Activated naive CD8-positive, alpha-beta T cell treated with anti-CD3 and anti-CD28 coated beads for 36 hours (primary cell): ENCODE measurements around the gene ADAMTSL3. TPM values are rescaled to one million over a fixed set of nuclear protein-coding genes. Genes with fewer than 3 reads are reported as not detected.

Experiments used
- DNase-seq: peaks from one replicate; pipeline ENCODE4 v3.0.0; 2021
- H3K27ac Mint-ChIP-seq: one replicate; pipeline ENCODE4 v1.8.0; 2022; ENCODE audit warnings: mild to moderate bottlenecking, moderate library complexity, mixed read lengths
- H3K27me3 Mint-ChIP-seq: one replicate; pipeline ENCODE4 v1.8.0; 2022; ENCODE audit warnings: mild to moderate bottlenecking, mixed read lengths
- H3K36me3 Mint-ChIP-seq: one replicate; pipeline ENCODE4 v1.8.0; 2021; ENCODE audit warnings: mild to moderate bottlenecking, mixed read lengths
- H3K4me1 Mint-ChIP-seq: one replicate; pipeline ENCODE4 v1.8.0; 2021; ENCODE audit warnings: mixed read lengths
- H3K4me3 Mint-ChIP-seq: one replicate; pipeline ENCODE4 v1.8.0; 2022; ENCODE audit warnings: mild to moderate bottlenecking, moderate library complexity, mixed read lengths
- H3K9me3 Mint-ChIP-seq: one replicate; pipeline ENCODE4 v1.8.0; 2022; ENCODE audit warnings: mixed read lengths
- total RNA-seq, 2 experiments: library from RNA; stranded (reverse); gene quantifications; one replicate each; pipeline ENCODE4 v1.2.3, GENCODE V29; 2021

The ADAMTSL3 gene
- total RNA-seq, 2 experiments from 2014 or later: not detected

- no peaks in the 10 kb centered on the region for H3K36me3 Mint-ChIP-seq
- H3K27me3 Mint-ChIP-seq: peaks cover 19% of the 10 kb centered on the region
- peaks cover 1% of the 10 kb centered on the region for H3K9me3 Mint-ChIP-seq
- H3K4me3 Mint-ChIP-seq: no peak overlapping the region
- H3K4me1 Mint-ChIP-seq: no peaks in the 10 kb centered on the region
- DNase-seq: no peak
- H3K27ac Mint-ChIP-seq: no peak overlapping the region
These were observed 218.1 kb downstream of the ADAMTSL3 start for GRCh38 chr15:83871808-83872559.

DNA sequence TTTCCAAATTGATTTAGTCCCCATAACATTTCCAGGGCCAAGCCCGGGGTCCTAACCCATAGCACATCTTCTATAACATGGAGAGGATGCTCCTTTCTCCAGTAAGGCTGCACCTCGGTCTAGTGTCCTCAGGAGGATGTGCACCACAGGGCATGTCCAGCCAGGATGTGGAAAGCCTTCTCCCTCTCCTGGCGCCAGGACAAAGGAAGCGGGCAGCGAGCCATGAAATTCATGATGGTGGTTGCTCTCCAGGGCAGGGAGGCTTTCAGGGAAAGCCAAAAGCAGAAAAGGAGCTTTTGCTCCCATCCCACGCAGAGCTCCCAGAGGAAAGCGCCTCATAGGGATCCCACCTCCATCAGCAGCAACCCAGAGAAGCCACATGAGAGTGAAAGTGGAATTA, 220.0 kb downstream of the ADAMTSL3 start:
- Mint-ChIP-seq H3K27me3 (peaks cover 22% of the 10 kb centered on the region), H3K9me3 (peaks cover 1% of the 10 kb centered on the region), H3K36me3 (no peaks in the 10 kb centered on the region), H3K4me3 (no peak overlapping the region), H3K27ac (no peak overlapping the region), H3K4me1 (no peaks in the 10 kb centered on the region)
- DNase-seq: no peak

GRCh38 chr15:83880529-83880928, 226.6 kb downstream of the ADAMTSL3 start:
- Mint-ChIP-seq H3K9me3 (peaks cover 1% of the 10 kb centered on the region), H3K27me3 (peaks cover 14% of the 10 kb centered on the region), H3K36me3 (no peaks in the 10 kb centered on the region), H3K27ac (no peak overlapping the region), H3K4me3 (no peak overlapping the region), H3K4me1 (no peaks in the 10 kb centered on the region)
- no peak for DNase-seq

GRCh38 chr15:83881156-83881555, 227.2 kb downstream of the ADAMTSL3 start:
- no peak for DNase-seq
- Mint-ChIP-seq H3K27me3 (peaks cover 9% of the 10 kb centered on the region), H3K36me3 (no peaks in the 10 kb centered on the region), H3K4me3 (no peak overlapping the region), H3K4me1 (no peaks in the 10 kb centered on the region), H3K9me3 (no peaks in the 10 kb centered on the region), H3K27ac (no peak overlapping the region)

DNA sequence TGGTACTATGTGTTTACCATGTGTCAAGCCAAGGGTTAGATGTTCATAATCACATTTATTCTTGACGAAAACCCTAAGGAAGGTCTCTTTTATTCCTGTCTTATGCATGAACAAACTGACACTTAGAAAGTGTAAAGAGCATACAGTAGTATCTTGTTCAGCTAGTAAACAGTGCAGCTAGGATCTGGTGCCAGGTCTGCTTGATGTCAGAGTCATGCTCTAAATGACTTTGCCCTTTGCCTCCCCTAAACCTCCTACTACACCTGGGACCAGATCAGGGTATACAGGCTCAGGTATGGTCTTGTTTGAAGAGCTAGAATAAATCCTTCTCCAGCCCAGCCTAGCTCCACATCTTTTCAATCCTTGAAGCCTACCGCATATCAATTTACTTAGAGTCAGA, 232.4 kb downstream of the ADAMTSL3 start:
- Mint-ChIP-seq H3K4me1 (no peaks in the 10 kb centered on the region), H3K36me3 (no peaks in the 10 kb centered on the region), H3K4me3 (no peak overlapping the region), H3K27me3 (peaks cover 15% of the 10 kb centered on the region), H3K27ac (no peak overlapping the region), H3K9me3 (no peaks in the 10 kb centered on the region)
- no peak for DNase-seq

DNA sequence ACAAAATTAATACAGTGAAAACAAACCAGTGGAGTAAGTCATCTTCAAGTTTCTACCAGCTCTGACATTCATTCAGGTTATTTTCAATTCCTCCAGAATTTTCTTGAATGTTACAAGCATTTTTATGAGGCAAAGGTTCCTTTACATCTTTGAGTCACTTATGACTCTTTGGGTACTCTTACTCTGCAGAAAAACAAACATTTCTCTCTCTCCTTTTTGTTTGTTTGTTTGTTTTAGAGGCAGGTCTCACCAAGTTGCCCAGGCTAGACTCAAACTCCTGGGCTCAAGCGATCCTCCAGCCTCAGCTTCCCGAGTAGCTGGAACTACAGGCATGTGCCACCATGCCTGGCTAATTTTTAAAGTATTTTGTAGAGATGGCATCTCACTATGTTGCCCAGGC, 233.5 kb downstream of the ADAMTSL3 start:
- Mint-ChIP-seq H3K4me1 (no peaks in the 10 kb centered on the region), H3K27me3 (peaks cover 16% of the 10 kb centered on the region), H3K4me3 (no peak overlapping the region), H3K36me3 (no peaks in the 10 kb centered on the region), H3K9me3 (no peaks in the 10 kb centered on the region), H3K27ac (no peak overlapping the region)
- DNase-seq: no peak

DNA sequence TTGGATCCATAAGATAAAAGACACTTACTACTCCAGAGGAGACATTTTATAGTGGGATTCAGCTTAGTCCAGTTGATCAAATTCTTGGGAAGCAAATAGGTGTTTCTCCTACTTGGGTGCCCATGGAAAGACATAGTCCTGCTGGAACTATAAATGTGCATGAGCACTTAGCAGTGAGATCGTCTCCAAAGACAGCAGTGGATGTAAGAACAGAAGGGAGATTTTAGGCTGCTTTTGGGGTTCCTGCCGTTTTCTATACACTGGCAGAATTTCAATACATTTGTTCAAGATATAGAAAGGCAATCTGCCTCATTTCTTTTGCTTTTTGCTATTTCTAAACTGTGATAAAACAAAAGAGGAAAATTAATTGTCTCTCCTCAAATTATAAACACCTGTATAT, 234.0 kb downstream of the ADAMTSL3 start:
- H3K4me3 Mint-ChIP-seq: no peak overlapping the region

GRCh38 chr15:83889995-83890394, 236.1 kb downstream of the ADAMTSL3 start:
- DNase-seq: no peak
- no peaks in the 10 kb centered on the region for H3K9me3 Mint-ChIP-seq
- peaks cover 20% of the 10 kb centered on the region for H3K27me3 Mint-ChIP-seq
- no peak overlapping the region for H3K27ac Mint-ChIP-seq
- H3K4me1 Mint-ChIP-seq: no peaks in the 10 kb centered on the region
- no peaks in the 10 kb centered on the region for H3K36me3 Mint-ChIP-seq
- H3K4me3 Mint-ChIP-seq: no peak overlapping the region

More for the DNA sequence above, 234.0 kb downstream of the ADAMTSL3 start:
- no peaks in the 10 kb centered on the region for H3K4me1 Mint-ChIP-seq
- no peak overlapping the region for H3K27ac Mint-ChIP-seq
- DNase-seq: no peak
- no peaks in the 10 kb centered on the region for H3K9me3 Mint-ChIP-seq
- H3K27me3 Mint-ChIP-seq: peaks cover 16% of the 10 kb centered on the region
- H3K36me3 Mint-ChIP-seq: no peaks in the 10 kb centered on the region

DNA sequence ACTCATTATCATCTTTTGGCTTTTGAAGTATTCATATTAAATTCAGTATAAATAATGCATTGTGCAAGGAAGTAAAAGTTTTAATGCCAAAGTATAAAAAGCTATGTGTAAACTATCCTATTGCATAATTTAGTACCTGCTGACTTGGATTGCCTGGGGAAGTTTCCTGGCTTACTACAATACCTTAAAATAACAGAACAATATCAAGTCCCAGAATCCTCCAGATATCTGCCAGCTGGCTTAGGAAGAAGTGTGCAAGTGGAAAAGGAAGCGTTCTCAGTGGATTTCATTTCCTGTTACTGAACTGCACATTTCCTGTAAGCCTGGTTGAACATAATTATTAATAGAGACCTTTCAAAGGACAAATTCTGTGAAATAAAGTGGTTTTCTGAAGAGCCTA, 236.7 kb downstream of the ADAMTSL3 start:
- no peaks in the 10 kb centered on the region for H3K4me1 Mint-ChIP-seq
- H3K27ac Mint-ChIP-seq: no peak overlapping the region

DNA sequence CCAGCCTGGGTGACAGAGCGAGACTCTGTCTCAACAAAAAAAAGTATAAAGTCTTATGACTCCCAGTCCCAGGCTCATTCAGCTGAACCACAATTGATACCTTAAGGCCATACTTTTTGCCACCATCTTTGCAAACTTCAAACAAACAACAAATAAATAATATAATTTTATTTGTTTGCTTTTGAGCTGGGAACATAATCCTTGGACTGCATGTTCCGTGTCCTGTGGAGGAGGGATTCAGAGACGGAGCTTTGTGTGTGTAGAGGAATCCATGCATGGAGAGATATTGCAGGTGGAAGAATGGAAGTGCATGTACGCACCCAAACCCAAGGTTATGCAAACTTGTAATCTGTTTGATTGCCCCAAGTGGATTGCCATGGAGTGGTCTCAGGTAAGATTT, 238.6 kb downstream of the ADAMTSL3 start:
- Mint-ChIP-seq H3K36me3 (no peaks in the 10 kb centered on the region), H3K27me3 (peaks cover 20% of the 10 kb centered on the region), H3K9me3 (no peaks in the 10 kb centered on the region), H3K27ac (no peak overlapping the region), H3K4me1 (no peaks in the 10 kb centered on the region), H3K4me3 (no peak overlapping the region)
- no peak for DNase-seq

More for the DNA sequence above, 236.7 kb downstream of the ADAMTSL3 start:
- DNase-seq: no peak
- Mint-ChIP-seq H3K4me3 (no peak overlapping the region), H3K27me3 (peaks cover 20% of the 10 kb centered on the region), H3K36me3 (no peaks in the 10 kb centered on the region), H3K9me3 (no peaks in the 10 kb centered on the region)

DNA sequence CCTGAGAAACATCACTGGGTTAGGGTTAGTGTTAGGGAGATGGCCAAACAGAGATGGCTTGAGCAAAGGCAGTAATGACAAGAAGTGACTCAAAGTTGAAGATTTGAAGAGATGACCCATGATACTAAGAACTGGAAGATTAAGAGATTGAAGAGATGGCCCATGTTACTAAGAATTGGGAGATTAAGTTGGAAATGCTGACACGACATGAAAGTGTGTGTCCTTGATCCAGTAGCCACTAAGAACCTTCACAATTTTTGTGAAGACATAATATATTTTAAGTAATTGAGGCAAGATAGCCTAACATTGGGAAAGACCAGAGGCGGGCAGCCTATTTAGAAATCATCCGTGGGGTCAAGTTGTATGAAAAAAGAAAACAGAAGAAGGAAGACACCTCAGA, 239.4 kb downstream of the ADAMTSL3 start:
- Mint-ChIP-seq H3K9me3 (no peaks in the 10 kb centered on the region), H3K27me3 (peaks cover 24% of the 10 kb centered on the region), H3K27ac (no peak overlapping the region), H3K36me3 (no peaks in the 10 kb centered on the region), H3K4me1 (no peaks in the 10 kb centered on the region), H3K4me3 (no peak overlapping the region)
- no peak for DNase-seq

GRCh38 chr15:83897037-83897436, 243.1 kb downstream of the ADAMTSL3 start:
- Mint-ChIP-seq H3K27me3 (peaks cover 23% of the 10 kb centered on the region), H3K4me3 (no peak overlapping the region), H3K9me3 (no peaks in the 10 kb centered on the region), H3K36me3 (no peaks in the 10 kb centered on the region), H3K4me1 (no peaks in the 10 kb centered on the region), H3K27ac (no peak overlapping the region)
- no peak for DNase-seq

DNA sequence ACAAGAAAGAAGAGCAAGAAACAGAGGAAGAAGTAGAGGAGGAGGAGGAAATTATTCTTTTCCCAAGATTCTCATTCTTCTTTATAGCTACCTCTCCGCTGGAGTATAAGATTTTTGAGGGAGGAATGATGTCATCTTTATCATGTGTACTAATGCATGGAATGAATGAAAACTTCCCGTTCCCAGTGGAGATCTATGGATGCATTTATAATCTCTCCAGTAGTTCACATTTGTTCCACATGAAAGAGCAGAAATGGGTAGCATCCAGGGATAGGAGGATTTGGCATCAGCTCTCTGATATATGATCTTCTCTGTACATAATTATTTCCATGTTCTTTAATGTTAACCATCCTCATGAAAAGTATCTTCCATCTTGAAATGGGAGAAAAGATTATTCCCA, 244.4 kb downstream of the ADAMTSL3 start:
- Mint-ChIP-seq H3K4me1 (no peaks in the 10 kb centered on the region), H3K9me3 (no peaks in the 10 kb centered on the region), H3K36me3 (no peaks in the 10 kb centered on the region), H3K27ac (no peak overlapping the region), H3K27me3 (peaks cover 23% of the 10 kb centered on the region), H3K4me3 (no peak overlapping the region)
- no peak for DNase-seq

- H3K36me3 Mint-ChIP-seq: no peaks in the 10 kb centered on the region
- H3K4me1 Mint-ChIP-seq: no peaks in the 10 kb centered on the region
- peaks cover 23% of the 10 kb centered on the region for H3K27me3 Mint-ChIP-seq
- no peak overlapping the region for H3K4me3 Mint-ChIP-seq
- H3K27ac Mint-ChIP-seq: no peak overlapping the region
- DNase-seq: no peak
- H3K9me3 Mint-ChIP-seq: no peaks in the 10 kb centered on the region
These were observed 245.7 kb downstream of the ADAMTSL3 start for GRCh38 chr15:83899670-83900069.

DNA sequence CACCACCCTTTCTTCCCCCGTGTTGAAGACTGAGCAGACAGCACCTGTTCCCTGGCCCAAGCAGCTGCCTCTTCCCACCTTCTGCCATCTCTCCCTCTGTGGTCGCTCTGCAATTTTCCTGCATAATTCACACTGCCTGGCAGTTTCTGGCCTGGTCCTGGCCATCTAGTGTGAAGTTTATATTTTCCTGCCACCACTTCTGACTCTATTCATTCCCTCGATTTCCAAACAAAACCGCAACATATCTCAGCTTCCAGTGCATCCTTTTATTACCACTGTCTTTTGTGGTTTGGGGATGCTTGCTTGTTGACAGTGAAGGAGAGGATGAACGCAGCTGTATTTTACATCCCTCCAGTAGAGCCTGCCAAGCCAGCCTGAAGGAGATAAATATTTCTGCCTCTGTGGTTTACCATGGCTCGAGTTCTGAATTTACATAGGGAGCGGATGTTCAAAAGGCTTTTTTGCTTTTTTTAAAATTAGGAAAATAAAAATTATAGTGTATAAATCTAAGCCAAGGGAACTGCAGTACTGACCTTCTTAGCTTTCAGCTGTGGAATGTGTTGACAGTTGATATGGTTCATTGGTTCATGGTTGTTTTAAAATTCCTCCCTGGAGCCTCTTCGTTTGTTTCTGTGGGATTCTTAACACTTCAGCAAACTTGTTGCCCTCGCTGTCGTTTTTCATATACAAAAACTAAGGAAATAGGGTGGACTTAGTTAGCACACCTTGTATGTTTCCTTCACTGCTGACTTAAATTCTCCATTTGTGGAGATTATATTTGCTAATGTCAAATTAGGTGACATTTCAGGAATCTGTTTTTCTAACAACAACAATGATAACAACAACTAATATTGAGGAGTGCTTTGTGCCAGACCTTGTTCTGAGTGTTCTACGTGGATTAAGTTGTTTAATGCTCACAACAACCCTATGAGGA, 250.5 kb downstream of the ADAMTSL3 start:
- H3K27ac Mint-ChIP-seq: no peak overlapping the region
- no peak for DNase-seq
- H3K27me3 Mint-ChIP-seq: peaks cover 19% of the 10 kb centered on the region
- no peaks in the 10 kb centered on the region for H3K4me1 Mint-ChIP-seq
- H3K9me3 Mint-ChIP-seq: no peaks in the 10 kb centered on the region
- H3K4me3 Mint-ChIP-seq: no peak overlapping the region
- H3K36me3 Mint-ChIP-seq: no peaks in the 10 kb centered on the region
